Nephron progenitor cell (in vitro differentiated cells): Measurements from ENCODE around the gene DAPK1.

Experiments used
- DNase-seq: peaks from one replicate; pipeline ENCODE4 v3.0.0; 2021
- H3K27ac Mint-ChIP-seq: 2 replicates; pipeline ENCODE4 v1.8.0; 2021; ENCODE audit warnings: mild to moderate bottlenecking, moderate library complexity, mixed read lengths
- H3K27me3 Mint-ChIP-seq: 2 replicates; pipeline ENCODE4 v1.8.0; 2021; ENCODE audit warnings: mild to moderate bottlenecking, low read depth, mixed read lengths; ENCODE audit not compliant: poor library complexity
- H3K36me3 Mint-ChIP-seq: 2 replicates; pipeline ENCODE4 v1.8.0; 2021; ENCODE audit warnings: low read depth, mixed read lengths
- H3K4me1 Mint-ChIP-seq: 2 replicates; pipeline ENCODE4 v1.8.0; 2021; ENCODE audit warnings: mixed read lengths
- H3K4me3 Mint-ChIP-seq: 2 replicates; pipeline ENCODE4 v1.8.0; 2021; ENCODE audit warnings: mild to moderate bottlenecking, moderate library complexity, mixed read lengths
- H3K9me3 Mint-ChIP-seq: 2 replicates; pipeline ENCODE4 v1.8.0; 2021; ENCODE audit warnings: mild to moderate bottlenecking, moderate library complexity, mixed read lengths
- CTCF ChIP-seq: fragments of 200-600 bp; sonication (generic); IDR thresholded peaks from 2 replicates; pipeline ENCODE4 v1.5.0; 2021; ENCODE audit warnings: antibody characterized with exemption

DAPK1 gene

GRCh38 chr9:87531370-87532295 lies 34.0 kb downstream of the DAPK1 start:
- Mint-ChIP-seq H3K4me1 (peaks cover 48% of the 10 kb centered on the region), H3K4me3 (no peak overlapping the region)

GRCh38 chr9:87533271-87533670 lies 35.6 kb downstream of the DAPK1 start:
- no peak for TF ChIP-seq CTCF
- DNase-seq, result no peak
- Mint-ChIP-seq H3K27me3 (no peaks in the 10 kb centered on the region), H3K36me3 (peaks cover 4% of the 10 kb centered on the region), H3K9me3 (no peaks in the 10 kb centered on the region), H3K27ac (no peak overlapping the region), H3K4me1 (peaks cover 61% of the 10 kb centered on the region), H3K4me3 (no peak overlapping the region)

More at GRCh38 chr9:87531370-87532295, 34.0 kb downstream of the DAPK1 start:
- H3K27ac Mint-ChIP-seq, result peak overlapping the region; percentile 91
- peaks cover 10% of the 10 kb centered on the region for H3K36me3 Mint-ChIP-seq
- no peak for DNase-seq
- H3K9me3 Mint-ChIP-seq, result no peaks in the 10 kb centered on the region
- H3K27me3 Mint-ChIP-seq, result no peaks in the 10 kb centered on the region
- no peak for TF ChIP-seq CTCF

- H3K27me3 Mint-ChIP-seq, result no peaks in the 10 kb centered on the region
- H3K9me3 Mint-ChIP-seq, result no peaks in the 10 kb centered on the region
- TF ChIP-seq CTCF, result no peak
- no peak for DNase-seq
- H3K27ac Mint-ChIP-seq, result no peak overlapping the region
- H3K4me3 Mint-ChIP-seq, result no peak overlapping the region
- H3K36me3 Mint-ChIP-seq, result no peaks in the 10 kb centered on the region
- peaks cover 59% of the 10 kb centered on the region for H3K4me1 Mint-ChIP-seq
Observed at GRCh38 chr9:87534036-87534435, 36.4 kb downstream of the DAPK1 start.

- Mint-ChIP-seq H3K9me3 (no peaks in the 10 kb centered on the region), H3K36me3 (peaks cover 4% of the 10 kb centered on the region), H3K27ac (no peak overlapping the region), H3K27me3 (no peaks in the 10 kb centered on the region), H3K4me1 (peaks cover 51% of the 10 kb centered on the region), H3K4me3 (no peak overlapping the region)
- DNase-seq, result no peak
- TF ChIP-seq CTCF, result no peak
Observed at GRCh38 chr9:87534957-87535356, 37.3 kb downstream of the DAPK1 start.

- no peak for DNase-seq
- no peaks in the 10 kb centered on the region for H3K9me3 Mint-ChIP-seq
- peaks cover 40% of the 10 kb centered on the region for H3K4me1 Mint-ChIP-seq
- H3K27me3 Mint-ChIP-seq, result no peaks in the 10 kb centered on the region
- peak overlapping the region; percentile 69 for H3K27ac Mint-ChIP-seq
- TF ChIP-seq CTCF, result no peak
- peaks cover 12% of the 10 kb centered on the region for H3K36me3 Mint-ChIP-seq
- no peak overlapping the region for H3K4me3 Mint-ChIP-seq
Observed at GRCh38 chr9:87535817-87536539, 38.3 kb downstream of the DAPK1 start.
